Coronary artery (tissue), 2 donors: ENCODE measurements around the gene HABP4.

ENCODE experiments used
- DNase-seq: peaks from one replicate; pipeline ENCODE4 v3.0.0-alpha.2; 2017; ENCODE audit warnings: low spot score
- H3K27ac ChIP-seq, 2 donors: fragments of 200-600 bp; sonication (generic); one replicate each; pipeline ENCODE4 v1.5.1; 2016 to 2019
- H3K4me3 ChIP-seq: fragments of 200-600 bp; sonication (generic); 2 replicates; pipeline ENCODE4 v1.5.1; 2016; ENCODE audit warnings: mild to moderate bottlenecking, moderate library complexity
- CTCF ChIP-seq: fragments of 200-600 bp; sonication (generic); IDR thresholded peaks from one replicate; pipeline ENCODE4 v1.5.1; 2019; ENCODE audit warnings: antibody characterized with exemption

The HABP4 gene

GRCh38 chr9:96540106-96540505, 90.1 kb downstream of the HABP4 start:
- H3K4me3 ChIP-seq: no peak overlapping the region
- no peak overlapping the region for H3K27ac ChIP-seq
- no peak for TF ChIP-seq CTCF
- DNase-seq: no peak
